Common myeloid progenitor, CD34-positive (primary cell): ENCODE results near the gene MT1E.
"Not testable (repeated sequence)": the region's sequence is repeated elsewhere in the genome, so short reads cannot be mapped to it uniquely, and the experiment has no call there.

ENCODE experiments used
- CTCF ChIA-PET: fragments of 350-600 bp; sonication (Branson Sonifier 250); formaldehyde crosslinking; loops from one replicate; lab custom pipeline; 2021; ENCODE audit warnings: antibody characterized with exemption; lab: Charles Lee
- POLR2A ChIA-PET: fragments of 350-600 bp; sonication (Branson Sonifier 250); formaldehyde crosslinking; loops from one replicate; lab custom pipeline; 2021; ENCODE audit warnings: antibody characterized with exemption; lab: Charles Lee
- DNase-seq, 3 donors: peaks; one replicate each; pipeline versions ENCODE4 v3.0.0 to v3.0.0-alpha.2; 2013
- H3K27ac ChIP-seq, 2 experiments: 1 replicate in 1 of 2; 2 replicates in 1 of 2; pipeline ENCODE4 v1.7.0; 2013; ENCODE audit warnings: inconsistent platforms in 2 of 2, low read length in 2 of 2, mild to moderate bottlenecking in 2 of 2, low read depth in 1 of 2, moderate library complexity in 1 of 2; ENCODE audit not compliant: severe bottlenecking in 2 of 2, insufficient read depth in 1 of 2, poor library complexity in 1 of 2
- H3K27me3 ChIP-seq, 5 experiments: replicated peaks in 2 of 5; 1 replicate in 3 of 5; 2 replicates in 2 of 5; pipeline versions ENCODE4 v1.6.1 to v1.7.0; 2013; ENCODE audit warnings: low read length in 4 of 5, mild to moderate bottlenecking in 2 of 5, moderate library complexity in 2 of 5, inconsistent platforms in 1 of 5; ENCODE audit not compliant: insufficient read depth in 5 of 5, control insufficient read depth in 4 of 5
- H3K36me3 ChIP-seq, 4 experiments: 1 replicate in 2 of 4; 2 replicates in 2 of 4; pipeline versions ENCODE4 v1.6.1 to v1.7.0; 2013; ENCODE audit warnings: low read length in 3 of 4, control low read depth in 1 of 4, mild to moderate bottlenecking in 1 of 4; ENCODE audit not compliant: control insufficient read depth in 4 of 4, insufficient read depth in 4 of 4
- H3K4me1 ChIP-seq, 4 experiments: 1 replicate in 3 of 4; 2 replicates in 1 of 4; pipeline versions ENCODE4 v1.6.1 to v1.7.1; 2013; ENCODE audit warnings: low read length in 3 of 4, mild to moderate bottlenecking in 3 of 4, control low read depth in 1 of 4, inconsistent platforms in 1 of 4, moderate library complexity in 1 of 4; ENCODE audit not compliant: control insufficient read depth in 4 of 4, insufficient read depth in 4 of 4; ENCODE audit errors: control extremely low read depth in 1 of 4
- H3K4me3 ChIP-seq, 7 experiments: 1 replicate in 4 of 7; 2 replicates in 3 of 7; pipeline versions ENCODE4 v1.5.1 to v1.7.0; 2013; ENCODE audit warnings: mild to moderate bottlenecking in 7 of 7, low read length in 6 of 7, moderate library complexity in 6 of 7, inconsistent platforms in 2 of 7, low read depth in 2 of 7, control low read depth in 1 of 7; ENCODE audit not compliant: insufficient read depth in 4 of 7, control insufficient read depth in 1 of 7; ENCODE audit errors: extremely low read depth in 1 of 7
- H3K9me3 ChIP-seq, 5 experiments: 1 replicate in 4 of 5; 2 replicates in 1 of 5; pipeline versions ENCODE4 v1.6.1 to v1.7.1; 2013; ENCODE audit warnings: low read length in 4 of 5, mild to moderate bottlenecking in 2 of 5, inconsistent platforms in 1 of 5, low read depth in 1 of 5, moderate library complexity in 1 of 5; ENCODE audit not compliant: control insufficient read depth in 4 of 5, insufficient read depth in 2 of 5; ENCODE audit errors: control extremely low read depth in 1 of 5
- WGBS: methylation state at CpG from one replicate; pipeline ENCODE4 v1.1.5; 2013; ENCODE audit not compliant: insufficient coverage; 5-methylcytosine and 5-hydroxymethylcytosine counted together

The MT1E gene

GRCh38 chr16:56669840-56670619 is 44.4 kb downstream of the MT1E start:
- POLR2A ChIA-PET: no interaction called here
- peaks cover 0 to 18% (median 5%) of the 10 kb centered on the region in 4 experiments for H3K4me1 ChIP-seq
- no peaks in the 10 kb centered on the region for H3K36me3 ChIP-seq
- peaks cover 8 to 92% (median 46%) of the 10 kb centered on the region in 5 experiments for H3K27me3 ChIP-seq
- WGBS: 17% methylated on average over 13 of the region's 19 CpGs
- no peak for DNase-seq
- H3K27ac ChIP-seq: no peak overlapping the region
- CTCF ChIA-PET: interaction anchor here (0.6 to 7.2 kb wide), 4 partner anchors 8 to 32 kb away, joined by 3 to 42 read pairs (median 3); no protein-coding TSS in a partner anchor
- H3K4me3 ChIP-seq: peak overlapping the region in 1 of 7 experiments; percentile 4
- no peaks in the 10 kb centered on the region for H3K9me3 ChIP-seq

GRCh38 chr16:56670620-56670934 is 45.0 kb downstream of the MT1E start:
- 71% methylated on average over 2 of the region's 2 CpGs for WGBS
- H3K27me3 ChIP-seq: peaks cover 8 to 92% (median 48%) of the 10 kb centered on the region in 5 experiments
- H3K36me3 ChIP-seq: no peaks in the 10 kb centered on the region
- no peak for DNase-seq
- H3K4me1 ChIP-seq: peaks cover 0 to 19% (median 6%) of the 10 kb centered on the region in 4 experiments
- no peak overlapping the region for H3K27ac ChIP-seq
- no peak overlapping the region for H3K4me3 ChIP-seq
- CTCF ChIA-PET: interaction anchor here (1.0 to 7.2 kb wide), 4 partner anchors 9 to 32 kb away, joined by 3 to 42 read pairs (median 4); partner anchors contain the start of gene MT1X
- H3K9me3 ChIP-seq: no peaks in the 10 kb centered on the region
- POLR2A ChIA-PET: interaction anchor here (0.6 kb wide), 1 partner anchor 68 kb away, joined by 3 read pairs; no protein-coding TSS in a partner anchor

GRCh38 chr16:56671691-56672090 is 46.1 kb downstream of the MT1E start:
- Histone ChIP-seq H3K27me3 (peaks cover 8 to 90% (median 46%) of the 10 kb centered on the region in 5 experiments), H3K4me1 (peaks cover 0 to 27% (median 12%) of the 10 kb centered on the region in 4 experiments)
- H3K36me3 ChIP-seq, H3K4me3 ChIP-seq, POLR2A ChIA-PET, H3K27ac ChIP-seq, H3K9me3 ChIP-seq, DNase-seq: not testable (repeated sequence)
- CTCF ChIA-PET: interaction anchor here (2.0 to 7.2 kb wide), 2 partner anchors 11 to 30 kb away, joined by 4 to 42 read pairs; partner anchors contain the start of gene MT1X
- WGBS: 100% methylated on average over 1 of the region's 2 CpGs

- H3K4me3 ChIP-seq, H3K9me3 ChIP-seq, H3K36me3 ChIP-seq, POLR2A ChIA-PET, H3K27ac ChIP-seq, DNase-seq: not testable (repeated sequence)
- WGBS: 100% methylated on average over 2 of the region's 3 CpGs
- H3K4me1 ChIP-seq: peaks cover 0 to 27% (median 12%) of the 10 kb centered on the region in 4 experiments
- H3K27me3 ChIP-seq: peaks cover 8 to 90% (median 45%) of the 10 kb centered on the region in 5 experiments
- CTCF ChIA-PET: interaction anchor here (1.2 to 7.2 kb wide), 4 partner anchors 11 to 121 kb away, joined by 4 to 42 read pairs (median 5); partner anchors contain the start of gene MT1X
Measured at GRCh38 chr16:56672171-56672570, 46.6 kb downstream of the MT1E start.

- no peak overlapping the region for H3K4me3 ChIP-seq
- H3K27ac ChIP-seq: no peak overlapping the region
- peaks cover 8 to 88% (median 37%) of the 10 kb centered on the region in 5 experiments for H3K27me3 ChIP-seq
- no peak for DNase-seq
- peaks cover 0 to 22% (median 9%) of the 10 kb centered on the region in 4 experiments for H3K4me1 ChIP-seq
- H3K36me3 ChIP-seq: no peaks in the 10 kb centered on the region
- WGBS: 94% methylated on average over 8 of the region's 11 CpGs
- ChIA-PET CTCF (interaction anchor here (0.9 to 7.2 kb wide), 8 partner anchors 11 to 120 kb away, joined by 3 to 42 read pairs (median 6); no protein-coding TSS in a partner anchor), POLR2A (no interaction called here)
- no peaks in the 10 kb centered on the region for H3K9me3 ChIP-seq
Measured at GRCh38 chr16:56672761-56673536, 47.4 kb downstream of the MT1E start.

- peaks cover 0 to 19% (median 7%) of the 10 kb centered on the region in 4 experiments for H3K4me1 ChIP-seq
- no peak overlapping the region for H3K4me3 ChIP-seq
- H3K36me3 ChIP-seq: no peaks in the 10 kb centered on the region
- DNase-seq: peak; percentile 50 to 73 (median 71)
- H3K9me3 ChIP-seq: no peaks in the 10 kb centered on the region
- POLR2A ChIA-PET: no interaction called here
- H3K27me3 ChIP-seq: peaks cover 8 to 82% (median 28%) of the 10 kb centered on the region in 5 experiments
- WGBS: 34% methylated on average over 11 of the region's 12 CpGs
- no peak overlapping the region for H3K27ac ChIP-seq
- CTCF ChIA-PET: interaction anchor here (0.9 to 7.2 kb wide), 7 partner anchors 10 to 119 kb away, joined by 5 to 42 read pairs (median 6); no protein-coding TSS in a partner anchor
Measured at GRCh38 chr16:56673921-56674320, 48.3 kb downstream of the MT1E start.
